CD4-positive, alpha-beta T cell (primary cell): ENCODE measurements around the gene TIMM44. TPM values are rescaled to one million over a fixed set of nuclear protein-coding genes. Genes with fewer than 3 reads are reported as not detected.

Experiments used
- ATAC-seq: fragments of 200-7000 bp; cut with Tn5 transposase; one replicate; pipeline ENCODE4 v1.10.0; 2022; ENCODE audit warnings: mild to moderate bottlenecking; ENCODE audit not compliant: poor library complexity
- CTCF ChIA-PET: fragments of 350-600 bp; sonication (Branson Sonifier 250); formaldehyde crosslinking; loops from one replicate; lab custom pipeline; 2021; ENCODE audit warnings: antibody characterized with exemption, inconsistent platforms; lab: Charles Lee
- POLR2A ChIA-PET: fragments of 350-600 bp; sonication (Branson Sonifier 250); formaldehyde crosslinking; loops from one replicate; lab custom pipeline; 2021; ENCODE audit warnings: antibody characterized with exemption, inconsistent platforms; lab: Charles Lee
- DNase-seq, 14 experiments: peaks; one replicate each; pipeline ENCODE4 v3.0.0-alpha.2; 2013 to 2020; ENCODE audit warnings: mixed read lengths in 2 of 14
- H3K27ac ChIP-seq, 2 donors: one replicate each; pipeline versions ENCODE4 v1.5.1 to v1.7.0; 2013; ENCODE audit warnings: low read length in 2 of 2, low read depth in 1 of 2, mild to moderate bottlenecking in 1 of 2
- H3K27me3 ChIP-seq, 2 experiments: 1 replicate in 1 of 2; 2 replicates in 1 of 2; pipeline versions ENCODE4 v1.6.1 to v1.7.0; 2013; ENCODE audit warnings: low read length in 2 of 2, control low read depth in 1 of 2, mild to moderate bottlenecking in 1 of 2, moderate library complexity in 1 of 2; ENCODE audit not compliant: insufficient read depth in 2 of 2, control insufficient read depth in 1 of 2
- H3K36me3 ChIP-seq: one replicate; pipeline ENCODE4 v1.6.1; 2013; ENCODE audit warnings: low read length, control low read depth; ENCODE audit not compliant: insufficient read depth
- H3K4me1 ChIP-seq: one replicate; pipeline ENCODE4 v1.6.1; 2013; ENCODE audit warnings: low read length, control low read depth; ENCODE audit not compliant: insufficient read depth
- H3K4me3 ChIP-seq: one replicate; pipeline ENCODE4 v1.5.1; 2013; ENCODE audit warnings: mild to moderate bottlenecking, low read length, moderate library complexity
- H3K9me3 ChIP-seq, 2 experiments: 1 replicate in 1 of 2; 2 replicates in 1 of 2; pipeline versions ENCODE4 v1.6.1 to v1.7.0; 2013; ENCODE audit warnings: low read length in 2 of 2, mild to moderate bottlenecking in 2 of 2, control low read depth in 1 of 2, moderate library complexity in 1 of 2; ENCODE audit not compliant: control insufficient read depth in 1 of 2, insufficient read depth in 1 of 2
- H3K27ac Mint-ChIP-seq: one replicate; pipeline ENCODE4 v1.8.0; 2020; ENCODE audit warnings: mixed read lengths
- H3K27me3 Mint-ChIP-seq: one replicate; pipeline ENCODE4 v1.8.0; 2021; ENCODE audit warnings: mixed read lengths
- H3K36me3 Mint-ChIP-seq: one replicate; pipeline ENCODE4 v1.8.0; 2021; ENCODE audit warnings: low read depth, mixed read lengths
- H3K4me1 Mint-ChIP-seq: one replicate; pipeline ENCODE4 v1.8.0; 2021; ENCODE audit warnings: low read depth, mixed read lengths
- H3K4me3 Mint-ChIP-seq: one replicate; pipeline ENCODE4 v1.8.0; 2020; ENCODE audit warnings: mild to moderate bottlenecking, mixed read lengths
- H3K9me3 Mint-ChIP-seq: one replicate; pipeline ENCODE4 v1.8.0; 2020; ENCODE audit warnings: mixed read lengths
- intact Hi-C, 2 experiments: fragments of 100-400 bp; cut with DNase I in 1 of 2; cut with micrococcal nuclease in 1 of 2; formaldehyde crosslinking; loops; one replicate each; pipeline versions ENCODE4 v1.15.1 to v1.9.0; 2023 to 2025; cut with DNase I, micrococcal nuclease
- total RNA-seq, 174 experiments: library from RNA in 2 of 174; stranded (reverse) in 2 of 174; gene quantifications; one replicate each; pipeline ENCODE4 v1.2.3 and lab custom pipeline; 2021 to 2026
- TF ChIP-seq, protein P1 (sequence below): fragments of 200-600 bp; IDR thresholded peaks from one replicate; pipeline ENCODE4 v1.8.0; 2022; ENCODE audit warnings: antibody characterized with exemption, mild to moderate bottlenecking

TIMM44 gene
- total RNA-seq, 2 experiments from 2014 or later: 83.9 to 85.0 TPM

GRCh38 chr19:7953060-7953459 lies 9.6 kb upstream of the TIMM44 start:
- intact Hi-C loops: no loop called here
- Histone ChIP-seq H3K9me3 (no peaks in the 10 kb centered on the region), H3K36me3 (no peaks in the 10 kb centered on the region), H3K27ac (no peak overlapping the region), H3K4me3 (no peak overlapping the region), H3K27me3 (no peaks in the 10 kb centered on the region), H3K4me1 (no peaks in the 10 kb centered on the region)
- Mint-ChIP-seq H3K27ac (no peak overlapping the region), H3K9me3 (no peaks in the 10 kb centered on the region), H3K27me3 (no peaks in the 10 kb centered on the region), H3K36me3 (no peaks in the 10 kb centered on the region), H3K4me3 (no peak overlapping the region), H3K4me1 (no peaks in the 10 kb centered on the region)
- DNase-seq (no peak), ATAC-seq (no peak)
- ChIA-PET POLR2A (interaction anchor here (1.7 kb wide), 1 partner anchor 9 kb away, joined by 8 read pairs; the partner anchor contains the start of gene TIMM44), CTCF (interaction anchor here (1.2 kb wide), 1 partner anchor 9 kb away, joined by 4 read pairs; the partner anchor contains the start of gene TIMM44)
- TF ChIP-seq, protein P1, sequence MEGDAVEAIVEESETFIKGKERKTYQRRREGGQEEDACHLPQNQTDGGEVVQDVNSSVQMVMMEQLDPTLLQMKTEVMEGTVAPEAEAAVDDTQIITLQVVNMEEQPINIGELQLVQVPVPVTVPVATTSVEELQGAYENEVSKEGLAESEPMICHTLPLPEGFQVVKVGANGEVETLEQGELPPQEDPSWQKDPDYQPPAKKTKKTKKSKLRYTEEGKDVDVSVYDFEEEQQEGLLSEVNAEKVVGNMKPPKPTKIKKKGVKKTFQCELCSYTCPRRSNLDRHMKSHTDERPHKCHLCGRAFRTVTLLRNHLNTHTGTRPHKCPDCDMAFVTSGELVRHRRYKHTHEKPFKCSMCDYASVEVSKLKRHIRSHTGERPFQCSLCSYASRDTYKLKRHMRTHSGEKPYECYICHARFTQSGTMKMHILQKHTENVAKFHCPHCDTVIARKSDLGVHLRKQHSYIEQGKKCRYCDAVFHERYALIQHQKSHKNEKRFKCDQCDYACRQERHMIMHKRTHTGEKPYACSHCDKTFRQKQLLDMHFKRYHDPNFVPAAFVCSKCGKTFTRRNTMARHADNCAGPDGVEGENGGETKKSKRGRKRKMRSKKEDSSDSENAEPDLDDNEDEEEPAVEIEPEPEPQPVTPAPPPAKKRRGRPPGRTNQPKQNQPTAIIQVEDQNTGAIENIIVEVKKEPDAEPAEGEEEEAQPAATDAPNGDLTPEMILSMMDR: no peak

GRCh38 chr19:7947939-7948338 lies 4.5 kb upstream of the TIMM44 start:
- POLR2A ChIA-PET: no interaction called here
- ATAC-seq (no peak), DNase-seq (no peak)
- Histone ChIP-seq H3K4me1 (peaks cover 14% of the 10 kb centered on the region), H3K27ac (no peak overlapping the region), H3K9me3 (no peaks in the 10 kb centered on the region), H3K36me3 (no peaks in the 10 kb centered on the region), H3K4me3 (no peak overlapping the region), H3K27me3 (no peaks in the 10 kb centered on the region)
- Mint-ChIP-seq H3K4me3 (no peak overlapping the region), H3K36me3 (peaks cover 9% of the 10 kb centered on the region), H3K27ac (no peak overlapping the region), H3K9me3 (no peaks in the 10 kb centered on the region), H3K4me1 (peaks cover 15% of the 10 kb centered on the region), H3K27me3 (no peaks in the 10 kb centered on the region)
- TF ChIP-seq, protein P1: no peak
- intact Hi-C loops: loop anchor here (10.0 kb wide), 5 partner anchors 57 to 843 kb away; partner anchors contain the start of genes ELAVL1 (in 1 of the 2) and RAB11B (in 1 of the 2)
- CTCF ChIA-PET: no interaction called here

DNA sequence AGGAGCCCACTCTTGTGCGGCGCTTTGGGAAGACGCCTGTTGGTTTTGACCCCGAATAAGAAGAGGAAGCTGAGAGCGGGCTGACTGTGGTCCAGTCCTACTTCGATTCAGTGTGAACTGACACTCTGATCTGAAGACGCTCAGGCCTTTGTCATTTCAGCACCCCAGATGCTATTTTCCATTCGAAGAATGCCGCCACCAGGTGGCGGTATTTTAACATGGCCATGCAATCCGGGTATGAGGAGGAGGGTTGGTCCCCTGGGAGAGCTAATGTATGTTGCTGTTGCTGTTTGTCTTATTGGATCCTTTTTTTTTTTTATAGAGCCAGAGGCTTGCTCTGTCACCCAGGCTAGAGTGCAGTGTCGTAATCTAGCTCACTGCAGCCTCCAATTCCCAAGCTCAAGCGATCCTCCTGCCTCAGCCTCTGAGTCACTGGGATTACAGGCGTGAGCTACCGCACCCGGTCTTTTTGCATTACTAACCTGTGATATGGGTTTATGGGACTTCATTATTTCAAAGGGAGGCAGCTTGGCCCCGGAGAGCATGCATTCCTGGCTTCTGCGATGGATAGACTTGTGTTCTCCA lies 803 bp upstream of the TIMM44 start:
- DNase-seq: peak; percentile 75 to 92 (median 84)

More for the DNA sequence above, 803 bp upstream of the TIMM44 start:
- Histone ChIP-seq H3K4me3 (peak overlapping the region; percentile 97), H3K4me1 (peaks cover 30% of the 10 kb centered on the region), H3K27me3 (no peaks in the 10 kb centered on the region), H3K27ac (peak overlapping the region; percentile 96 to 97), H3K36me3 (peaks cover 14% of the 10 kb centered on the region), H3K9me3 (no peaks in the 10 kb centered on the region)
- ChIA-PET POLR2A (interaction anchor here (0.9 to 2.6 kb wide), 18 partner anchors 8 to 1520 kb away, joined by 3 to 47 read pairs (median 6); partner anchors contain the start of genes CERS4, ELAVL1, KHSRP and MAP2K7), CTCF (interaction anchor here (0.6 to 3.1 kb wide), 17 partner anchors 8 to 410 kb away, joined by 3 to 36 read pairs (median 4); partner anchors contain the start of genes ELAVL1, NDUFA7, RPS28 and SNAPC2)
- peaks cover 32% of the 10 kb centered on the region for H3K4me1 Mint-ChIP-seq
- peak overlapping the region; percentile 95 for H3K4me3 Mint-ChIP-seq
- H3K27ac Mint-ChIP-seq: peak overlapping the region; percentile 87
- no peaks in the 10 kb centered on the region for H3K9me3 Mint-ChIP-seq
- TF ChIP-seq, protein P1: peak; percentile 94
- H3K36me3 Mint-ChIP-seq: peaks cover 25% of the 10 kb centered on the region
- intact Hi-C loops: loop anchor here (1.0 to 10.0 kb wide), 10 partner anchors 17 to 888 kb away; partner anchors contain the start of genes CTXN1 (in 1 of the 2), ELAVL1 (in 1 of the 2), MAP2K7 (in 1 of the 2) and MBD3L1 (in 1 of the 2)
- ATAC-seq: peak; percentile 45
- H3K27me3 Mint-ChIP-seq: no peaks in the 10 kb centered on the region
